H9 (cell line): ENCODE measurements around the gene PLXNA2. TPM values are rescaled to one million over a fixed set of nuclear protein-coding genes. Genes with fewer than 3 reads are reported as not detected.

Experiments used
- DNase-seq: peaks from one replicate; pipeline ENCODE4 v3.0.0-alpha.2; 2017
- H2AFZ ChIP-seq: one replicate; pipeline ENCODE4 v1.6.1; 2013; ENCODE audit warnings: mild to moderate bottlenecking, low read length, control low read depth, moderate library complexity
- H2AK5ac ChIP-seq: 2 replicates; pipeline ENCODE4 v1.6.1; 2013; ENCODE audit warnings: low read length, control low read depth, mixed read lengths; ENCODE audit not compliant: insufficient read length
- H2BK120ac ChIP-seq: one replicate; pipeline ENCODE4 v1.6.1; 2013; ENCODE audit warnings: low read depth, mild to moderate bottlenecking, low read length, control low read depth, inconsistent platforms; ENCODE audit not compliant: poor library complexity, severe bottlenecking
- H2BK12ac ChIP-seq: 2 replicates; pipeline ENCODE4 v1.6.1; 2013; ENCODE audit warnings: low read length, control low read depth, mixed read lengths, low read depth; ENCODE audit not compliant: insufficient read length
- H2BK15ac ChIP-seq: 2 replicates; pipeline ENCODE4 v1.6.1; 2013; ENCODE audit warnings: low read depth, low read length, control low read depth
- H2BK20ac ChIP-seq: one replicate; pipeline ENCODE4 v1.6.1; 2013; ENCODE audit warnings: low read depth, mild to moderate bottlenecking, low read length, control low read depth, inconsistent platforms; ENCODE audit not compliant: poor library complexity, severe bottlenecking
- H2BK5ac ChIP-seq: 2 replicates; pipeline ENCODE4 v1.6.1; 2013; ENCODE audit warnings: low read length, control low read depth, mixed read lengths; ENCODE audit not compliant: insufficient read length
- H3K14ac ChIP-seq: 2 replicates; pipeline ENCODE4 v1.6.1; 2013; ENCODE audit warnings: low read length, control low read depth; ENCODE audit not compliant: insufficient read depth
- H3K18ac ChIP-seq: 2 replicates; pipeline ENCODE4 v1.6.1; 2013; ENCODE audit warnings: low read depth, mild to moderate bottlenecking, mixed read lengths, low read length, control low read depth; ENCODE audit not compliant: insufficient read length
- H3K23ac ChIP-seq: 2 replicates; pipeline ENCODE4 v1.6.1; 2013; ENCODE audit warnings: low read length, control low read depth, mixed read lengths, low read depth; ENCODE audit not compliant: insufficient read length
- H3K23me2 ChIP-seq: 2 replicates; pipeline ENCODE4 v1.6.1; 2013; ENCODE audit warnings: low read depth, mild to moderate bottlenecking, mixed read lengths, low read length, control low read depth; ENCODE audit not compliant: insufficient read length, poor library complexity, severe bottlenecking
- H3K27ac ChIP-seq: 2 replicates; pipeline ENCODE4 v1.5.1; 2013; ENCODE audit warnings: low read length, control low read depth, mixed read lengths, low read depth; ENCODE audit not compliant: insufficient read length
- H3K27me3 ChIP-seq: 2 replicates; pipeline ENCODE4 v1.6.1; 2013; ENCODE audit warnings: low read length, control low read depth, inconsistent platforms; ENCODE audit not compliant: insufficient read depth
- H3K4ac ChIP-seq: 2 replicates; pipeline ENCODE4 v1.6.1; 2013; ENCODE audit warnings: low read depth, mild to moderate bottlenecking, control low read depth, inconsistent platforms, low read length, moderate library complexity
- H3K4me1 ChIP-seq: 2 replicates; pipeline ENCODE4 v1.6.1; 2013; ENCODE audit warnings: low read length, control low read depth, inconsistent platforms; ENCODE audit not compliant: insufficient read depth
- H3K4me2 ChIP-seq: 2 replicates; pipeline ENCODE4 v1.6.1; 2013; ENCODE audit warnings: low read length, control low read depth, mixed read lengths; ENCODE audit not compliant: insufficient read length, insufficient read depth
- H3K56ac ChIP-seq: 2 replicates; pipeline ENCODE4 v1.6.1; 2013; ENCODE audit warnings: low read depth, mild to moderate bottlenecking, mixed read lengths, low read length, control low read depth; ENCODE audit not compliant: insufficient read length
- H3K79me1 ChIP-seq: 2 replicates; pipeline ENCODE4 v1.6.1; 2013; ENCODE audit warnings: low read depth, mild to moderate bottlenecking, moderate library complexity, low read length, control low read depth, inconsistent platforms; ENCODE audit not compliant: insufficient read depth, poor library complexity, severe bottlenecking
- H3K79me2 ChIP-seq: 2 replicates; pipeline ENCODE4 v1.6.1; 2013; ENCODE audit warnings: low read length, control low read depth, inconsistent platforms; ENCODE audit not compliant: insufficient read depth
- H3K9ac ChIP-seq: 2 replicates; pipeline ENCODE4 v1.6.1; 2013; ENCODE audit warnings: low read length, control low read depth, mixed read lengths; ENCODE audit not compliant: insufficient read length; ENCODE audit errors: extremely low read depth
- H3K9me3 ChIP-seq: one replicate; pipeline ENCODE4 v1.6.1; 2013; ENCODE audit warnings: low read depth, low read length, inconsistent platforms; ENCODE audit not compliant: control insufficient read depth
- H3T11ph ChIP-seq: one replicate; pipeline ENCODE4 v1.6.1; 2013; ENCODE audit warnings: mild to moderate bottlenecking, low read length, control low read depth, inconsistent platforms
- H4K20me1 ChIP-seq: one replicate; pipeline ENCODE4 v1.6.1; 2013; ENCODE audit not compliant: control insufficient read depth, insufficient read length, insufficient read depth
- H4K5ac ChIP-seq: 2 replicates; pipeline ENCODE4 v1.6.1; 2013; ENCODE audit warnings: low read depth, mild to moderate bottlenecking, mixed read lengths, low read length, control low read depth; ENCODE audit not compliant: insufficient read length
- H4K8ac ChIP-seq: replicated peaks from 2 replicates; pipeline ENCODE4 v1.6.1; 2013; ENCODE audit warnings: low read length, control low read depth, mixed read lengths, low read depth; ENCODE audit not compliant: insufficient read length
- H4K91ac ChIP-seq: 2 replicates; pipeline ENCODE4 v1.6.1; 2013; ENCODE audit warnings: low read depth, mild to moderate bottlenecking, moderate library complexity, mixed read lengths, low read length, control low read depth; ENCODE audit not compliant: insufficient read length
- H3K27ac Mint-ChIP-seq, 3 experiments: 2 replicates in 2 of 3; 3 replicates in 1 of 3; pipeline ENCODE4 v1.8.0; 2020 to 2021; ENCODE audit warnings: mixed read lengths in 3 of 3, mild to moderate bottlenecking in 1 of 3, moderate library complexity in 1 of 3
- H3K27me3 Mint-ChIP-seq: 2 replicates; pipeline ENCODE4 v1.8.0; 2021; ENCODE audit warnings: low read depth, mild to moderate bottlenecking, moderate library complexity, mixed read lengths
- H3K36me3 Mint-ChIP-seq, 3 experiments: 2 replicates in 2 of 3; 3 replicates in 1 of 3; pipeline ENCODE4 v1.8.0; 2020 to 2021; ENCODE audit warnings: low read depth in 3 of 3, mixed read lengths in 3 of 3; ENCODE audit not compliant: insufficient read depth in 1 of 3
- H3K4me1 Mint-ChIP-seq, 2 experiments: 2 replicates each; pipeline ENCODE4 v1.8.0; 2020; ENCODE audit warnings: mixed read lengths in 2 of 2
- H3K4me3 Mint-ChIP-seq, 2 experiments: 2 replicates in 1 of 2; 3 replicates in 1 of 2; pipeline ENCODE4 v1.8.0; 2020 to 2021; ENCODE audit warnings: mild to moderate bottlenecking in 2 of 2, mixed read lengths in 2 of 2, moderate library complexity in 1 of 2
- H3K9me3 Mint-ChIP-seq, 2 experiments: 2 replicates in 1 of 2; 3 replicates in 1 of 2; pipeline ENCODE4 v1.8.0; 2020; ENCODE audit warnings: mild to moderate bottlenecking in 2 of 2, mixed read lengths in 2 of 2, moderate library complexity in 1 of 2
- WGBS: extraction: QIAGEN DNeasy Blood & Tissue Kit; methylation state at CpG from one replicate; pipeline ENCODE4 v1.1.7; 2013; ENCODE audit warnings: missing lambda C conversion rate, low lambda C conversion rate, mixed read lengths; ENCODE audit not compliant: insufficient read length; ENCODE audit errors: extremely low coverage; 5-methylcytosine and 5-hydroxymethylcytosine counted together
- total RNA-seq: library from RNA; stranded (reverse); gene quantifications from 2 replicates; pipeline ENCODE4 v1.2.1, GENCODE V29; 2021
- TF ChIP-seq, protein P1 (sequence below): fragments of 200-600 bp; sonication (generic); conservative IDR thresholded peaks from 3 replicates; pipeline ENCODE4 v1.8.0; 2021; ENCODE audit warnings: antibody characterized with exemption, mild to moderate bottlenecking

PLXNA2 gene
- total RNA-seq, 1 experiment from 2014 or later = 0.57 TPM

DNA sequence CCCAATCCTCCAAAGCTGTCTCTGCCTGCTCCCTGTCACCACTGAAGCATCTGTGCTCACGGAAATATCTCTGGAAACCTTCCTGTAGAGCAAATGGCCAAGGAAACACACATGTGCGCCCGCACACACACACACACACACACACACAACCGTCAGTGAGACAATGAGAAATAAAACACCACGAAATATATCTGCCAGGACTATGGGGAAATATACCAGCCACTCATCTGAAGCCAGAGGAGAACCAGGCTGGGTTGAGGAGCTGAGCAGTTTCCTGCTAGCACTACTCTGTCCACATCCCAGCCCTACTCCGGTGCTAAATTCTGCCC is 25.1 kb upstream of the PLXNA2 start:
- H3K79me1 ChIP-seq = no peaks in the 10 kb centered on the region
- no peak overlapping the region for H4K8ac ChIP-seq
- TF ChIP-seq, protein P1, sequence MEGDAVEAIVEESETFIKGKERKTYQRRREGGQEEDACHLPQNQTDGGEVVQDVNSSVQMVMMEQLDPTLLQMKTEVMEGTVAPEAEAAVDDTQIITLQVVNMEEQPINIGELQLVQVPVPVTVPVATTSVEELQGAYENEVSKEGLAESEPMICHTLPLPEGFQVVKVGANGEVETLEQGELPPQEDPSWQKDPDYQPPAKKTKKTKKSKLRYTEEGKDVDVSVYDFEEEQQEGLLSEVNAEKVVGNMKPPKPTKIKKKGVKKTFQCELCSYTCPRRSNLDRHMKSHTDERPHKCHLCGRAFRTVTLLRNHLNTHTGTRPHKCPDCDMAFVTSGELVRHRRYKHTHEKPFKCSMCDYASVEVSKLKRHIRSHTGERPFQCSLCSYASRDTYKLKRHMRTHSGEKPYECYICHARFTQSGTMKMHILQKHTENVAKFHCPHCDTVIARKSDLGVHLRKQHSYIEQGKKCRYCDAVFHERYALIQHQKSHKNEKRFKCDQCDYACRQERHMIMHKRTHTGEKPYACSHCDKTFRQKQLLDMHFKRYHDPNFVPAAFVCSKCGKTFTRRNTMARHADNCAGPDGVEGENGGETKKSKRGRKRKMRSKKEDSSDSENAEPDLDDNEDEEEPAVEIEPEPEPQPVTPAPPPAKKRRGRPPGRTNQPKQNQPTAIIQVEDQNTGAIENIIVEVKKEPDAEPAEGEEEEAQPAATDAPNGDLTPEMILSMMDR = no peak
- Mint-ChIP-seq H3K4me1 (peaks cover 21 to 34% of the 10 kb centered on the region in 2 experiments), H3K27me3 (peaks cover 25% of the 10 kb centered on the region), H3K36me3 (no peaks in the 10 kb centered on the region), H3K9me3 (no peaks in the 10 kb centered on the region), H3K4me3 (no peak overlapping the region), H3K27ac (no peak overlapping the region; a peak in 1 of 7 replicates)
- H3K4ac ChIP-seq = no peak overlapping the region
- H3K23ac ChIP-seq = no peak overlapping the region
- no peak overlapping the region for H3T11ph ChIP-seq
- H4K20me1 ChIP-seq = no peaks in the 10 kb centered on the region
- H3K27ac ChIP-seq = no peak overlapping the region
- no peak overlapping the region for H3K4me2 ChIP-seq
- H4K91ac ChIP-seq = no peak overlapping the region
- H4K5ac ChIP-seq = no peak overlapping the region
- H3K4me1 ChIP-seq = 0 out of 2 replicates have a peak, but pooled peaks cover 4% of the 10 kb centered on the region
- H3K14ac ChIP-seq = no peak overlapping the region
- H3K27me3 ChIP-seq = no peaks in the 10 kb centered on the region
- H3K18ac ChIP-seq = no peak overlapping the region
- H3K9ac ChIP-seq = no peak overlapping the region
- H2BK20ac ChIP-seq = no peak overlapping the region
- no peak for DNase-seq
- H2BK120ac ChIP-seq = no peak overlapping the region
- H2BK5ac ChIP-seq = no peak overlapping the region
- no CpG with 5 or more reads among the region's 6 CpGs for WGBS
- no peaks in the 10 kb centered on the region for H3K9me3 ChIP-seq
- no peak overlapping the region for H2BK12ac ChIP-seq
- no peak overlapping the region for H3K56ac ChIP-seq
- H2AK5ac ChIP-seq = no peak overlapping the region
- no peak overlapping the region for H2AFZ ChIP-seq
- H3K79me2 ChIP-seq = no peaks in the 10 kb centered on the region
- H3K23me2 ChIP-seq = no peaks in the 10 kb centered on the region
- H2BK15ac ChIP-seq = no peak overlapping the region
